ENCODE results near the gene KCTD21. TPM values are rescaled to one million over a fixed set of nuclear protein-coding genes. Genes with fewer than 3 reads are reported as not detected.

The KCTD21 gene
- polyA plus RNA-seq, 1 experiment = 16.3 TPM

GRCh38 chr11:78202733-78203167 is 14.3 kb upstream of the KCTD21 start:
- no peak overlapping the region for H3K4me3 ChIP-seq (ENCODE audit: low read depth, low read length)
- TF ChIP-seq CTCF (IDR thresholded peaks at IDR 0.05; ENCODE audit: insufficient read depth, low read depth, low read length) = no peak
- no peaks in the 10 kb centered on the region for H3K27me3 ChIP-seq (ENCODE audit: control insufficient read depth, insufficient read depth, low read length)
- ChIA-PET CTCF (interaction anchor here (0.6 kb wide), 2 partner anchors 12 to 458 kb away, joined by 3 read pairs; no protein-coding TSS in a partner anchor), POLR2A (no interaction called here)
- no peak for DNase-seq (ENCODE audit: low read depth)
- H3K36me3 ChIP-seq (ENCODE audit: control insufficient read depth, insufficient read depth, low read length) = peaks cover 25% of the 10 kb centered on the region

GRCh38 chr11:78201096-78201818 is 12.8 kb upstream of the KCTD21 start:
- H3K36me3 ChIP-seq (ENCODE audit: control insufficient read depth, insufficient read depth, low read length) = peaks cover 22% of the 10 kb centered on the region
- TF ChIP-seq CTCF (IDR thresholded peaks at IDR 0.05; ENCODE audit: insufficient read depth, low read depth, low read length) = no peak
- POLR2A ChIA-PET = no interaction called here
- no peaks in the 10 kb centered on the region for H3K27me3 ChIP-seq (ENCODE audit: control insufficient read depth, insufficient read depth, low read length)
- no peak overlapping the region for H3K4me3 ChIP-seq (ENCODE audit: low read depth, low read length)
- no peak for DNase-seq (ENCODE audit: low read depth)
- CTCF ChIA-PET = interaction anchor here (1.2 kb wide), 1 partner anchor 27 kb away, joined by 3 read pairs; no protein-coding TSS in a partner anchor

GRCh38 chr11:78200553-78200952 is 12.1 kb upstream of the KCTD21 start:
- Histone ChIP-seq H3K36me3 (ENCODE audit: control insufficient read depth, insufficient read depth, low read length) (peaks cover 22% of the 10 kb centered on the region), H3K4me3 (ENCODE audit: low read depth, low read length) (no peak overlapping the region), H3K27me3 (ENCODE audit: control insufficient read depth, insufficient read depth, low read length) (no peaks in the 10 kb centered on the region)
- DNase-seq (ENCODE audit: low read depth) = no peak
- POLR2A ChIA-PET = no interaction called here
- no peak for TF ChIP-seq CTCF (IDR thresholded peaks at IDR 0.05; ENCODE audit: insufficient read depth, low read depth, low read length)
- CTCF ChIA-PET = interaction anchor here (1.2 kb wide), 1 partner anchor 28 kb away, joined by 3 read pairs; no protein-coding TSS in a partner anchor

- no peaks in the 10 kb centered on the region for H3K27me3 ChIP-seq (ENCODE audit: control insufficient read depth, insufficient read depth, low read length)
- no peak for TF ChIP-seq CTCF (IDR thresholded peaks at IDR 0.05; ENCODE audit: insufficient read depth, low read depth, low read length)
- ChIA-PET POLR2A (no interaction called here), CTCF (interaction anchor here (1.2 kb wide), 1 partner anchor 28 kb away, joined by 3 read pairs; no protein-coding TSS in a partner anchor)
- H3K36me3 ChIP-seq (ENCODE audit: control insufficient read depth, insufficient read depth, low read length) = peaks cover 24% of the 10 kb centered on the region
- no peak overlapping the region for H3K4me3 ChIP-seq (ENCODE audit: low read depth, low read length)
- DNase-seq (ENCODE audit: low read depth) = no peak
Observed at GRCh38 chr11:78200061-78200460, 11.6 kb upstream of the KCTD21 start.

- ChIA-PET CTCF (no interaction called here), POLR2A (no interaction called here)
- DNase-seq (ENCODE audit: low read depth) = no peak
Observed at GRCh38 chr11:78199653-78200015, 11.2 kb upstream of the KCTD21 start.

More at GRCh38 chr11:78199653-78200015, 11.2 kb upstream of the KCTD21 start:
- Histone ChIP-seq H3K36me3 (ENCODE audit: control insufficient read depth, insufficient read depth, low read length) (peaks cover 24% of the 10 kb centered on the region), H3K27me3 (ENCODE audit: control insufficient read depth, insufficient read depth, low read length) (no peaks in the 10 kb centered on the region), H3K4me3 (ENCODE audit: low read depth, low read length) (no peak overlapping the region)
- TF ChIP-seq CTCF (IDR thresholded peaks at IDR 0.05; ENCODE audit: insufficient read depth, low read depth, low read length) = no peak

Measured in BJ (cell line).